ENCODE results near the gene MAP3K7. TPM values are rescaled to one million over a fixed set of nuclear protein-coding genes. Genes with fewer than 3 reads are reported as not detected.

Gene MAP3K7
- total and polyA plus RNA-seq, 2 donors (not counting 3 experiments of a cell fraction or from before 2014, with no cell fraction given): 15.3 to 25.6 TPM

- dilution Hi-C loops (cut with MboI; ENCODE audit: extremely low pct_ligation_motif_present, low sequenced_read_pairs) (no loop called here), intact Hi-C loops (cut with micrococcal nuclease) (no loop called here)
- Histone ChIP-seq H3K79me2 (ENCODE audit: control insufficient read depth, insufficient read depth, low read length) (no peaks in the 10 kb centered on the region), H2AFZ (ENCODE audit: low read depth, low read length) (no peak overlapping the region), H3K4me3 (replicated peaks in 1 of 3; ENCODE audit: insufficient read depth in 1 of 3, low read depth in 1 of 3, low read length in 3 of 3) (no peak overlapping the region), H3K9me1 (replicated peaks; ENCODE audit: control insufficient read depth, extremely low read depth, insufficient read depth, low read length) (no peaks in the 10 kb centered on the region), H3K4me2 (ENCODE audit: insufficient read depth, low read length) (no peak overlapping the region), H3K9ac (replicated peaks; ENCODE audit: extremely low read depth, insufficient read depth, low read length) (no peak overlapping the region), H3K36me3 (ENCODE audit: control insufficient read depth in 2 of 2, extremely low read depth in 1 of 2, insufficient read depth in 2 of 2, low read length in 2 of 2) (no peaks in the 10 kb centered on the region), H3K9me3 (replicated peaks; ENCODE audit: control insufficient read depth, insufficient read depth, low read length) (no peaks in the 10 kb centered on the region), H4K20me1 (replicated peaks; ENCODE audit: control insufficient read depth, extremely low read depth, insufficient read depth, low read length) (no peaks in the 10 kb centered on the region), H3K27ac (ENCODE audit: insufficient read depth, low read depth, low read length) (no peak overlapping the region), H3K4me1 (ENCODE audit: control insufficient read depth, extremely low read depth, insufficient read depth, low read length) (no peaks in the 10 kb centered on the region), H3K27me3 (ENCODE audit: control insufficient read depth in 2 of 2, insufficient read depth in 2 of 2, low read length in 2 of 2) (no peaks in the 10 kb centered on the region)
- FAIRE-seq (no peak), DNase-seq (ENCODE audit: low read depth, low spot score) (no peak)
- no TSS peak for BruUV-seq (replicated peaks)
- no peak for TF ChIP-seq POLR2A (IDR thresholded peaks at IDR 0.05; ENCODE audit: low read depth, low read length)
- no peak for TF ChIP-seq MAX (IDR thresholded peaks at IDR 0.05; ENCODE audit: insufficient read depth, insufficient read length)
- TF ChIP-seq EZH2 (IDR thresholded peaks at IDR 0.05; ENCODE audit: borderline replicate concordance, low read depth, low read length, severe bottlenecking): no peak
- no peak for TF ChIP-seq FOS (IDR thresholded peaks at IDR 0.05; ENCODE audit: borderline replicate concordance, insufficient read depth, low read length)
- no peak for TF ChIP-seq JUN (IDR thresholded peaks at IDR 0.05; ENCODE audit: borderline replicate concordance, insufficient read depth, insufficient read length, low read depth)
- ChIA-PET CTCF (interaction anchor here (0.6 to 1.2 kb wide), 2 partner anchors 568 to 1601 kb away, joined by 3 read pairs; no protein-coding TSS in a partner anchor), POLR2A (no interaction called here)
These were observed 78.1 kb downstream of the MAP3K7 start for GRCh38 chr6:90508753-90509152.

DNA sequence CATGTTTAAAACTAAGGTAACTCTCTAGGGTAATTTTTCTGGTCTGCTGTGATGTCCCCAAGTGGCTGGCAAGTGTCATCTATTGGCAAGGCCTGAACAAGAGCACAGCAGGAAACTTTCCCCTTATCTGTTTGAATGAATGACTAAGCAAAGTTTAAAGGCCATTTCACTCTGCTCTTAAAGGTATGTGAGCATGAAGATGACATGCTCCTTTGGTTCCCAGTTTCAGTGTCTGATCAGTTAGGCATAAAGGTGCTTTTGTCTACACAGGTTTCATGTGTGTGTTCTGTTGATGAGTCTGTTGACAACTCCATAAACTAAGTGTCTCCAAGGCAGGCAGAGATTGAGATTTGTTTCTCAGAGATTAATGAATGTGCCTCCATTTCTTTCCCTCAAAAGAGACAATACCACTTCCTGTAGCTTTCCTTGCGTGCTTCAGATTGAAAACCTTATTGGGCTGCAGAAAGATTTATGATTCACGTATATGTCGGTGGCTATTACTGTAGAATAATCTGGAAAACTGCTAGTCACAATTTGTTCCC lies 83.9 kb downstream of the MAP3K7 start:
- no peak for FAIRE-seq

More for the DNA sequence above, 83.9 kb downstream of the MAP3K7 start:
- no peaks in the 10 kb centered on the region for H3K9me1 ChIP-seq (replicated peaks; ENCODE audit: control insufficient read depth, extremely low read depth, insufficient read depth, low read length)
- H3K4me1 ChIP-seq (ENCODE audit: control insufficient read depth, extremely low read depth, insufficient read depth, low read length): no peaks in the 10 kb centered on the region
- no peak overlapping the region for H3K4me3 ChIP-seq (replicated peaks in 1 of 3; ENCODE audit: insufficient read depth in 1 of 3, low read depth in 1 of 3, low read length in 3 of 3)
- no peak overlapping the region for H2AFZ ChIP-seq (ENCODE audit: low read depth, low read length)
- intact Hi-C loops (cut with micrococcal nuclease) (no loop called here), dilution Hi-C loops (cut with MboI; ENCODE audit: extremely low pct_ligation_motif_present, low sequenced_read_pairs) (no loop called here)
- CTCF ChIA-PET: interaction anchor here (1.1 to 1.2 kb wide), 2 partner anchors 81 to 562 kb away, joined by 3 to 4 read pairs; no protein-coding TSS in a partner anchor
- H3K9me3 ChIP-seq (replicated peaks; ENCODE audit: control insufficient read depth, insufficient read depth, low read length): no peaks in the 10 kb centered on the region
- no peaks in the 10 kb centered on the region for H3K79me2 ChIP-seq (ENCODE audit: control insufficient read depth, insufficient read depth, low read length)
- no peaks in the 10 kb centered on the region for H3K27me3 ChIP-seq (ENCODE audit: control insufficient read depth in 2 of 2, insufficient read depth in 2 of 2, low read length in 2 of 2)
- H3K36me3 ChIP-seq (ENCODE audit: control insufficient read depth in 2 of 2, extremely low read depth in 1 of 2, insufficient read depth in 2 of 2, low read length in 2 of 2): no peaks in the 10 kb centered on the region
- H3K4me2 ChIP-seq (ENCODE audit: insufficient read depth, low read length): no peak overlapping the region
- no peak overlapping the region for H3K9ac ChIP-seq (replicated peaks; ENCODE audit: extremely low read depth, insufficient read depth, low read length)
- TF ChIP-seq JUN (IDR thresholded peaks at IDR 0.05; ENCODE audit: borderline replicate concordance, insufficient read depth, insufficient read length, low read depth): no peak
- BruUV-seq (replicated peaks): no TSS peak
- no peaks in the 10 kb centered on the region for H4K20me1 ChIP-seq (replicated peaks; ENCODE audit: control insufficient read depth, extremely low read depth, insufficient read depth, low read length)
- no peak overlapping the region for H3K27ac ChIP-seq (ENCODE audit: insufficient read depth, low read depth, low read length)
- no peak for DNase-seq (ENCODE audit: low read depth, low spot score)
- POLR2A ChIA-PET: no interaction called here

Measured in endothelial cell of umbilical vein (primary cell).